IMR-90 (cell line): ENCODE data around the gene OSCP1. TPM values are rescaled to one million over a fixed set of nuclear protein-coding genes. Genes with fewer than 3 reads are reported as not detected.

ENCODE experiments used
- ATAC-seq: fragments of 200-7000 bp; cut with Tn5 transposase; 2 replicates; pipeline ENCODE4 v1.9.1; 2020; ENCODE audit warnings: low read depth, mild to moderate bottlenecking, moderate library complexity
- BruUV-seq: library from RNA; stranded (reverse); fragments of 400-500 nt; replicated peaks from 2 replicates; lab custom pipeline; 2021; lab: Mats Ljungman, UMichigan
- CTCF ChIA-PET: fragments of 300-600 bp; formaldehyde crosslinking; extraction: SDS; loops from one replicate; lab custom pipeline; 2021; ENCODE audit warnings: antibody characterized with exemption; lab: Yijun Ruan, JAX
- POLR2A ChIA-PET: fragments of 300-600 bp; sonication (Branson Sonifier 250); formaldehyde crosslinking; loops from one replicate; lab custom pipeline; 2022; ENCODE audit warnings: antibody characterized with exemption; ENCODE audit not compliant: unreplicated experiment; lab: Charles Lee
- DNase-seq: peaks from one replicate; pipeline ENCODE4 v3.0.0; 2013
- H2AFZ ChIP-seq: replicated peaks from 2 replicates; pipeline ENCODE3; 2013; ENCODE audit warnings: low read length, mild to moderate bottlenecking; ENCODE audit not compliant: poor library complexity
- H2AK5ac ChIP-seq: 2 replicates; pipeline ENCODE4 v1.6.1; 2013; ENCODE audit warnings: low read depth, low read length, inconsistent platforms
- H2AK9ac ChIP-seq: replicated peaks from 2 replicates; pipeline ENCODE3; 2013; ENCODE audit warnings: mild to moderate bottlenecking, low read depth, low read length, moderate library complexity; ENCODE audit not compliant: poor library complexity
- H2BK120ac ChIP-seq: 2 replicates; pipeline ENCODE4 v1.6.1; 2013; ENCODE audit warnings: low read depth, low read length, inconsistent platforms
- H2BK15ac ChIP-seq: 3 replicates; pipeline ENCODE4 v1.6.1; 2013; ENCODE audit warnings: low read depth, low read length, inconsistent platforms
- H2BK20ac ChIP-seq: 2 replicates; pipeline ENCODE4 v1.6.1; 2013; ENCODE audit warnings: low read depth, mild to moderate bottlenecking, inconsistent platforms, low read length, moderate library complexity
- H2BK5ac ChIP-seq: 2 replicates; pipeline ENCODE4 v1.6.1; 2013; ENCODE audit warnings: mild to moderate bottlenecking, low read depth, low read length, inconsistent platforms; ENCODE audit not compliant: poor library complexity, severe bottlenecking
- H3K14ac ChIP-seq: replicated peaks from 2 replicates; pipeline ENCODE4 v1.6.1; 2013; ENCODE audit warnings: low read depth, low read length, inconsistent platforms
- H3K18ac ChIP-seq: 2 replicates; pipeline ENCODE4 v1.6.1; 2013; ENCODE audit warnings: low read depth, low read length, control low read depth
- H3K23ac ChIP-seq: 2 replicates; pipeline ENCODE4 v1.6.1; 2013; ENCODE audit warnings: low read depth, low read length, inconsistent platforms
- H3K27ac ChIP-seq: 2 replicates; pipeline ENCODE4 v1.5.1; 2013; ENCODE audit warnings: mild to moderate bottlenecking, control low read depth, low read length; ENCODE audit not compliant: insufficient read depth
- H3K27me3 ChIP-seq: 2 replicates; pipeline ENCODE4 v1.6.1; 2013; ENCODE audit warnings: low read length; ENCODE audit not compliant: control insufficient read depth, insufficient read depth
- H3K36me3 ChIP-seq: 2 replicates; pipeline ENCODE4 v1.6.1; 2013; ENCODE audit warnings: low read length, mixed read lengths; ENCODE audit not compliant: control insufficient read depth, insufficient read depth
- H3K4ac ChIP-seq: 2 replicates; pipeline ENCODE4 v1.6.1; 2013; ENCODE audit warnings: low read depth, low read length, inconsistent platforms
- H3K4me1 ChIP-seq: 2 replicates; pipeline ENCODE4 v1.6.1; 2013; ENCODE audit warnings: low read length, mixed read lengths; ENCODE audit not compliant: control insufficient read depth, insufficient read depth
- H3K4me2 ChIP-seq: 2 replicates; pipeline ENCODE4 v1.6.1; 2013; ENCODE audit warnings: low read depth, mild to moderate bottlenecking, control low read depth, low read length, moderate library complexity
- H3K4me3 ChIP-seq: 2 replicates; pipeline ENCODE4 v1.5.1; 2013; ENCODE audit warnings: low read depth, mild to moderate bottlenecking, control low read depth, low read length, moderate library complexity; ENCODE audit not compliant: insufficient read depth
- H3K56ac ChIP-seq: 2 replicates; pipeline ENCODE4 v1.6.1; 2013; ENCODE audit warnings: low read length, inconsistent platforms; ENCODE audit not compliant: insufficient read depth; ENCODE audit errors: extremely low read depth
- H3K79me1 ChIP-seq, 2 experiments: 2 replicates each; pipeline ENCODE4 v1.6.1; 2013; ENCODE audit warnings: low read length in 2 of 2, inconsistent platforms in 1 of 2, low read depth in 1 of 2
- H3K9ac ChIP-seq: 2 replicates; pipeline ENCODE4 v1.6.1; 2013; ENCODE audit warnings: low read depth, low read length, control low read depth
- H3K9me1 ChIP-seq: 2 replicates; pipeline ENCODE4 v1.6.1; 2013; ENCODE audit warnings: low read length, inconsistent platforms; ENCODE audit not compliant: insufficient read depth
- H3K9me3 ChIP-seq: 2 replicates; pipeline ENCODE4 v1.6.1; 2013; ENCODE audit warnings: low read length; ENCODE audit not compliant: control insufficient read depth, insufficient read depth
- H4K20me1 ChIP-seq: 2 replicates; pipeline ENCODE4 v1.6.1; 2013; ENCODE audit warnings: low read length, inconsistent platforms; ENCODE audit not compliant: insufficient read depth
- H4K5ac ChIP-seq: 2 replicates; pipeline ENCODE4 v1.6.1; 2013; ENCODE audit warnings: mild to moderate bottlenecking, low read depth, low read length, control low read depth
- H4K8ac ChIP-seq, 2 experiments: 2 replicates each; pipeline ENCODE4 v1.6.1; 2013; ENCODE audit warnings: low read depth in 2 of 2, low read length in 2 of 2, control low read depth in 1 of 2, inconsistent platforms in 1 of 2
- H4K91ac ChIP-seq: 2 replicates; pipeline ENCODE4 v1.6.1; 2013; ENCODE audit warnings: low read depth, low read length, inconsistent platforms; ENCODE audit not compliant: insufficient read depth
- BHLHE40 ChIP-seq: fragments of 150-350 bp; IDR thresholded peaks from 2 replicates; pipeline ENCODE4 v1.6.1; 2016; ENCODE audit warnings: mild to moderate bottlenecking, low read depth, low read length
- CEBPB ChIP-seq: IDR thresholded peaks from 2 replicates; pipeline ENCODE4 v1.6.1; 2012; ENCODE audit warnings: low read depth, low read length, improper control_type of control experiment
- CHD1 ChIP-seq: IDR thresholded peaks from 2 replicates; pipeline ENCODE4 v1.6.1; 2012; ENCODE audit warnings: low read depth, low read length, improper control_type of control experiment
- FOS ChIP-seq: fragments of 150-350 bp; IDR thresholded peaks from 2 replicates; pipeline ENCODE4 v1.6.1; 2016; ENCODE audit warnings: low read depth, low read length
- MAFK ChIP-seq: IDR thresholded peaks from 2 replicates; pipeline ENCODE4 v1.6.1; 2012; ENCODE audit warnings: low read depth, low read length, improper control_type of control experiment
- MAZ ChIP-seq: IDR thresholded peaks from 2 replicates; pipeline ENCODE4 v1.6.1; 2012; ENCODE audit warnings: low read depth, mild to moderate bottlenecking, low read length, improper control_type of control experiment, moderate library complexity, borderline replicate concordance
- RFX5 ChIP-seq: IDR thresholded peaks from 2 replicates; pipeline ENCODE4 v1.8.0; 2012; ENCODE audit warnings: low read depth, mild to moderate bottlenecking, low read length, moderate library complexity
- WGBS, 2 experiments: methylation state at CpG; one replicate each; pipeline versions ENCODE4 v1.1.5 to v1.1.7; 2013; ENCODE audit warnings: missing lambda C conversion rate in 2 of 2; ENCODE audit not compliant: insufficient read length in 1 of 2; ENCODE audit errors: extremely low coverage in 2 of 2; 5-methylcytosine and 5-hydroxymethylcytosine counted together
- dilution Hi-C: fragments of 300-500 bp; cut with HindIII; formaldehyde crosslinking; loops from one replicate; pipeline ENCODE4 v1.14.3; 2018; ENCODE audit warnings: low sequenced_read_pairs; ENCODE audit not compliant: unreplicated experiment
- in situ Hi-C: fragments of 300-500 bp; cut with MboI; formaldehyde crosslinking; loops from 3 replicates; pipeline ENCODE4 v1.14.3; 2019; ENCODE audit warnings: low sequenced_read_pairs, inconsistent platforms, mixed read lengths
- intact Hi-C: fragments of 100-400 bp; cut with micrococcal nuclease; formaldehyde crosslinking; loops from 2 replicates; pipeline ENCODE4 v1.10.0; 2022
- polyA plus RNA-seq, 3 experiments: library from polyadenylated mRNA; depleted of rRNA; stranded (reverse); fragments of >200 nt; gene quantifications; 2 replicates each; pipeline ENCODE4 v1.2.3, GENCODE V29; 2012; ENCODE audit warnings: low replicate concordance in 1 of 3
- total RNA-seq: library from RNA; depleted of rRNA; stranded (reverse); fragments of >200 nt; gene quantifications from 2 replicates; pipeline ENCODE4 v1.2.3, GENCODE V29; 2012
- TF ChIP-seq, protein P1 (sequence below): conservative IDR thresholded peaks from 2 replicates; pipeline ENCODE4 v1.5.1; 2012; ENCODE audit warnings: mild to moderate bottlenecking, low read depth, low read length, improper control_type of control experiment
- TF ChIP-seq, protein P2 (sequence below): fragments of 150-350 bp; IDR thresholded peaks from 2 replicates; pipeline ENCODE4 v1.6.1; 2016; ENCODE audit warnings: low read depth, mild to moderate bottlenecking, low read length, moderate library complexity, borderline replicate concordance

The OSCP1 gene
- total and polyA plus RNA-seq, 2 of the 4 experiments (the other 2 are of a cell fraction) = 7.8 to 11.8 TPM

DNA sequence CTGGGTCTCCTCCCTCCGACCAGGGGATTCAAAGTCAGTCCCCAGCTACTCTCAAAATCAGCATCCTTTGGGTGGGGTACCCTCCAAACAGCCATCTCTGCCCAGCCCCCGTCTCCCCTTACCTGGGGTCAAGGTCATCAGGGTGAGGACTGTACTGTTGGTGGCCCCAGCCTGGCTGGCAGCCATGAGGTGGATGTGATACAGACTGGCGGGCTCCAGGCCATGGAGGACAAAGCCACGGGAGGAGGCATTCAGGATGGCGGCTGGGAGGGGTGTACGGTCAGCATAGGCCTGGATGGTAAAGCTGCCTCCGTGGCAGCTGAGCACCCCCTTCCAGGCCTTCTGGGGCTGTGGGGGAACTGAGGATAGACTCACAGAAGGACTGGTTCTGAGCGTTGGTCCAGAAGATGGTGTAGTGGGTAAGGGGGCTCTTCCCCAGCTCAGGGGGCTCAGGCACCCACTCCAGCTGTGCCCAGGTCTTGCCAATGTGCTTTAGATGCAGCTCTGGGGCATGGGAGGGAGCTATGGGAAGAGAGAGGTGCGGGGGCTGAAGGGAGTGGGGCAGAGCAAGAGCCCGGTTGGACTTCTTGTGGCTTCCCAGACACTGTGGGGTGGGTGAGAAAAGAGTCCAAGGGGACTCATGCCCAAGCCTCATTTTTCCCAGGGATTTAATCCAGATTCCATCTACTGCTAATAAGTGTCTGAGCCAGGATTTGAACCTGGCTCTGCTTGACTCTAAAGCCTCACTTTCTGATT lies 17.6 kb upstream of the OSCP1 start:
- no peaks in the 10 kb centered on the region for H3K36me3 ChIP-seq
- H2AK9ac ChIP-seq = peak overlapping the region; percentile 13
- no peak overlapping the region for H2BK120ac ChIP-seq
- WGBS, 2 experiments = 100% methylated on average over 3 of the region's 10 CpGs; no CpG with 5 or more reads in 1 of the 2 experiments
- no peaks in the 10 kb centered on the region for H4K20me1 ChIP-seq
- no peak overlapping the region for H3K9ac ChIP-seq
- H3K79me1 ChIP-seq = peaks cover 8% of the 10 kb centered on the region in 2 experiments; a peak in 3 of 4 replicates
- ATAC-seq (no peak), DNase-seq (no peak)
- BruUV-seq = no TSS peak
- H3K27ac ChIP-seq = no peak overlapping the region
- intact Hi-C loops (no loop called here), dilution Hi-C loops (no loop called here), in situ Hi-C loops (loop anchor here (25.0 kb wide), 1 partner anchor 1544 kb away; the partner anchor contains the start of genes FHL3 and UTP11)
- ChIA-PET CTCF (no interaction called here), POLR2A (no interaction called here)
- no peak overlapping the region for H4K8ac ChIP-seq
- no peak overlapping the region for H3K4me3 ChIP-seq
- no peak overlapping the region for H3K23ac ChIP-seq
- peaks cover 6% of the 10 kb centered on the region for H3K4me1 ChIP-seq
- no peak overlapping the region for H2BK15ac ChIP-seq
- no peaks in the 10 kb centered on the region for H3K9me3 ChIP-seq
- H3K14ac ChIP-seq = no peak overlapping the region
- no peak overlapping the region for H2BK20ac ChIP-seq
- no peak overlapping the region for H4K5ac ChIP-seq
- H4K91ac ChIP-seq = no peak overlapping the region
- no peak overlapping the region for H3K18ac ChIP-seq
- H3K27me3 ChIP-seq = peaks cover 5% of the 10 kb centered on the region; the same call in 1 of the 2 replicates
- no peak overlapping the region for H2AFZ ChIP-seq
- H3K4ac ChIP-seq = no peak overlapping the region
- no peak overlapping the region for H3K56ac ChIP-seq
- H3K4me2 ChIP-seq = no peak overlapping the region
- H2BK5ac ChIP-seq = no peak overlapping the region
- TF ChIP-seq RFX5 (no peak), CHD1 (no peak), MAFK (no peak), MAZ (no peak), BHLHE40 (no peak), FOS (no peak), CEBPB (no peak)
- TF ChIP-seq, protein P1, sequence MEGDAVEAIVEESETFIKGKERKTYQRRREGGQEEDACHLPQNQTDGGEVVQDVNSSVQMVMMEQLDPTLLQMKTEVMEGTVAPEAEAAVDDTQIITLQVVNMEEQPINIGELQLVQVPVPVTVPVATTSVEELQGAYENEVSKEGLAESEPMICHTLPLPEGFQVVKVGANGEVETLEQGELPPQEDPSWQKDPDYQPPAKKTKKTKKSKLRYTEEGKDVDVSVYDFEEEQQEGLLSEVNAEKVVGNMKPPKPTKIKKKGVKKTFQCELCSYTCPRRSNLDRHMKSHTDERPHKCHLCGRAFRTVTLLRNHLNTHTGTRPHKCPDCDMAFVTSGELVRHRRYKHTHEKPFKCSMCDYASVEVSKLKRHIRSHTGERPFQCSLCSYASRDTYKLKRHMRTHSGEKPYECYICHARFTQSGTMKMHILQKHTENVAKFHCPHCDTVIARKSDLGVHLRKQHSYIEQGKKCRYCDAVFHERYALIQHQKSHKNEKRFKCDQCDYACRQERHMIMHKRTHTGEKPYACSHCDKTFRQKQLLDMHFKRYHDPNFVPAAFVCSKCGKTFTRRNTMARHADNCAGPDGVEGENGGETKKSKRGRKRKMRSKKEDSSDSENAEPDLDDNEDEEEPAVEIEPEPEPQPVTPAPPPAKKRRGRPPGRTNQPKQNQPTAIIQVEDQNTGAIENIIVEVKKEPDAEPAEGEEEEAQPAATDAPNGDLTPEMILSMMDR = no peak
- TF ChIP-seq, protein P2, sequence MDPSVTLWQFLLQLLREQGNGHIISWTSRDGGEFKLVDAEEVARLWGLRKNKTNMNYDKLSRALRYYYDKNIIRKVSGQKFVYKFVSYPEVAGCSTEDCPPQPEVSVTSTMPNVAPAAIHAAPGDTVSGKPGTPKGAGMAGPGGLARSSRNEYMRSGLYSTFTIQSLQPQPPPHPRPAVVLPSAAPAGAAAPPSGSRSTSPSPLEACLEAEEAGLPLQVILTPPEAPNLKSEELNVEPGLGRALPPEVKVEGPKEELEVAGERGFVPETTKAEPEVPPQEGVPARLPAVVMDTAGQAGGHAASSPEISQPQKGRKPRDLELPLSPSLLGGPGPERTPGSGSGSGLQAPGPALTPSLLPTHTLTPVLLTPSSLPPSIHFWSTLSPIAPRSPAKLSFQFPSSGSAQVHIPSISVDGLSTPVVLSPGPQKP = no peak
- H2AK5ac ChIP-seq = no peak overlapping the region
- H3K9me1 ChIP-seq = peaks cover 3% of the 10 kb centered on the region; the same call in 1 of the 2 replicates
